ENCODE data around the gene BRD4. TPM values are rescaled to one million over a fixed set of nuclear protein-coding genes. Genes with fewer than 3 reads are reported as not detected.
"Not testable (repeated sequence)": the region's sequence is repeated elsewhere in the genome, so short reads cannot be mapped to it uniquely, and the experiment has no call there.

Gene BRD4
- total RNA-seq, 1 donor from 2014 or later: 14.7 TPM

- no peak for TF ChIP-seq CTCF (conservative IDR thresholded peaks at IDR 0.05; ENCODE audit: low read depth, low read length)
- H3K4me3 ChIP-seq (ENCODE audit: low read depth, low read length): no peak overlapping the region
- no peak for DNase-seq (ENCODE audit: low read depth)
Observed at GRCh38 chr19:15358918-15359317, 26.6 kb upstream of the BRD4 start.

- TF ChIP-seq CTCF (conservative IDR thresholded peaks at IDR 0.05; ENCODE audit: low read depth, low read length): no peak
- no peak overlapping the region for H3K4me3 ChIP-seq (ENCODE audit: low read depth, low read length)
- DNase-seq (ENCODE audit: low read depth): no peak
Observed at GRCh38 chr19:15357906-15358305, 25.6 kb upstream of the BRD4 start.

- TF ChIP-seq CTCF (conservative IDR thresholded peaks at IDR 0.05; ENCODE audit: low read depth, low read length): no peak
- no peak overlapping the region for H3K4me3 ChIP-seq (ENCODE audit: low read depth, low read length)
- no peak for DNase-seq (ENCODE audit: low read depth)
Observed at GRCh38 chr19:15354566-15355296, 22.4 kb upstream of the BRD4 start.

- DNase-seq (ENCODE audit: low read depth): no peak
- H3K4me3 ChIP-seq (ENCODE audit: low read depth, low read length): no peak overlapping the region
- no peak for TF ChIP-seq CTCF (conservative IDR thresholded peaks at IDR 0.05; ENCODE audit: low read depth, low read length)
Observed at GRCh38 chr19:15353908-15354307, 21.6 kb upstream of the BRD4 start.

- DNase-seq (ENCODE audit: low read depth); H3K4me3 ChIP-seq (ENCODE audit: low read depth, low read length): not testable (repeated sequence)
Observed at GRCh38 chr19:15352535-15352934, 20.2 kb upstream of the BRD4 start.

GRCh38 chr19:15341328-15341727, 9.0 kb upstream of the BRD4 start:
- not testable (repeated sequence) for H3K4me3 ChIP-seq (ENCODE audit: low read depth, low read length); DNase-seq (ENCODE audit: low read depth)

GRCh38 chr19:15340086-15340485, 7.7 kb upstream of the BRD4 start:
- no peak overlapping the region for H3K4me3 ChIP-seq (ENCODE audit: low read depth, low read length)
- no peak for TF ChIP-seq CTCF (conservative IDR thresholded peaks at IDR 0.05; ENCODE audit: low read depth, low read length)
- DNase-seq (ENCODE audit: low read depth): no peak

- no peak for DNase-seq (ENCODE audit: low read depth)
- TF ChIP-seq CTCF (conservative IDR thresholded peaks at IDR 0.05; ENCODE audit: low read depth, low read length): no peak
- H3K4me3 ChIP-seq (ENCODE audit: low read depth, low read length): no peak overlapping the region
Observed at GRCh38 chr19:15337202-15337601, 4.9 kb upstream of the BRD4 start.

- not testable (repeated sequence) for H3K4me3 ChIP-seq (ENCODE audit: low read depth, low read length); DNase-seq (ENCODE audit: low read depth)
Observed at GRCh38 chr19:15335992-15336391, 3.7 kb upstream of the BRD4 start.
